Body of pancreas (tissue), 4 donors: ENCODE results near the gene PALLD. TPM values are rescaled to one million over a fixed set of nuclear protein-coding genes. Genes with fewer than 3 reads are reported as not detected.

ENCODE experiments used
- ATAC-seq: fragments of 150-250 bp; one replicate; pipeline ENCODE4 v1.9.1; 2016
- DNase-seq, 4 donors: peaks; one replicate each; pipeline ENCODE4 v3.0.0-alpha.2; 2019
- H3K27ac ChIP-seq, 4 donors: fragments of 200-600 bp; sonication (generic); 1 replicate in 3 of 4; 2 replicates in 1 of 4; pipeline versions ENCODE4 v1.5.1 to v1.6.1; 2016 to 2019; ENCODE audit warnings: mild to moderate bottlenecking in 1 of 4, mixed read lengths in 1 of 4, moderate library complexity in 1 of 4
- H3K27me3 ChIP-seq, 2 donors: fragments of 200-600 bp; sonication (generic); one replicate each; pipeline ENCODE4 v1.6.0; 2016; ENCODE audit warnings: mild to moderate bottlenecking in 1 of 2
- H3K36me3 ChIP-seq, 2 donors: fragments of 200-600 bp; sonication (generic); replicated peaks in 1 of 2; 2 replicates each; pipeline ENCODE4 v1.5.1; 2016; ENCODE audit warnings: low read depth in 2 of 2; ENCODE audit not compliant: insufficient read depth in 1 of 2
- H3K4me1 ChIP-seq: fragments of 200-600 bp; sonication (generic); one replicate; pipeline ENCODE4 v1.6.0; 2016
- H3K4me3 ChIP-seq, 2 donors: fragments of 200-600 bp; sonication (generic); 1 replicate in 1 of 2; 2 replicates in 1 of 2; pipeline ENCODE4 v1.5.1; 2016 to 2019
- H3K9me3 ChIP-seq, 3 donors: fragments of 200-600 bp; sonication (generic); 1 replicate in 2 of 3; 2 replicates in 1 of 3; pipeline ENCODE4 v1.5.1; 2016
- CTCF ChIP-seq, 7 experiments: fragments of 450-650 bp in 4 of 7; fragments of 200-600 bp in 3 of 7; sonication (generic) in 3 of 7; IDR thresholded peaks; one replicate each; pipeline ENCODE4 v1.5.1; 2016 to 2019; ENCODE audit warnings: antibody characterized with exemption in 7 of 7
- POLR2A ChIP-seq, 3 donors: fragments of 450-650 bp; IDR thresholded peaks; one replicate each; pipeline ENCODE4 v1.6.1; 2016; ENCODE audit warnings: antibody characterized with exemption in 3 of 3, mild to moderate bottlenecking in 2 of 3
- WGBS, 2 donors: methylation state at CpG; one replicate each; pipeline ENCODE4 v1.1.5; 2017; 5-methylcytosine and 5-hydroxymethylcytosine counted together
- intact Hi-C: fragments of 100-400 bp; cut with DNase I; formaldehyde crosslinking; loops from one replicate; pipeline ENCODE4 v1.15.1; 2023
- total RNA-seq, 2 donors: library from RNA; depleted of rRNA; stranded (reverse); fragments of >200 nt; gene quantifications; one replicate each; pipeline ENCODE4 v1.1.0, GENCODE V29; 2016

The PALLD gene
- total RNA-seq, 2 donors from 2014 or later: 46.8 to 52.4 TPM

GRCh38 chr4:168765322-168765721 is 268.5 kb downstream of the PALLD start:
- intact Hi-C loops: no loop called here
- ATAC-seq: no peak
- no peak for DNase-seq
- no peaks in the 10 kb centered on the region for H3K36me3 ChIP-seq
- WGBS, 2 donors: 75 to 92% methylated on average over 4 of the region's 4 CpGs
- H3K9me3 ChIP-seq: no peaks in the 10 kb centered on the region
- no peak overlapping the region for H3K4me3 ChIP-seq
- H3K27ac ChIP-seq: no peak overlapping the region
- H3K4me1 ChIP-seq: no peaks in the 10 kb centered on the region
- H3K27me3 ChIP-seq: no peaks in the 10 kb centered on the region
- no peak for TF ChIP-seq CTCF (IDR thresholded peaks at IDR 0.05)
- TF ChIP-seq POLR2A (IDR thresholded peaks at IDR 0.05): no peak

- H3K4me3 ChIP-seq: no peak overlapping the region
- H3K27ac ChIP-seq: no peak overlapping the region
- peak; percentile 6 for ATAC-seq
- TF ChIP-seq POLR2A (IDR thresholded peaks at IDR 0.05): no peak
- TF ChIP-seq CTCF (IDR thresholded peaks at IDR 0.05): no peak
- no peaks in the 10 kb centered on the region for H3K9me3 ChIP-seq
- H3K36me3 ChIP-seq: no peaks in the 10 kb centered on the region
- intact Hi-C loops: no loop called here
- DNase-seq: peak in 1 of 4 donors; percentile 9
- no peaks in the 10 kb centered on the region for H3K27me3 ChIP-seq
- H3K4me1 ChIP-seq: no peaks in the 10 kb centered on the region
Observed at GRCh38 chr4:168765726-168766125, 268.9 kb downstream of the PALLD start.

- Histone ChIP-seq H3K9me3 (no peaks in the 10 kb centered on the region), H3K36me3 (no peaks in the 10 kb centered on the region), H3K27me3 (no peaks in the 10 kb centered on the region), H3K4me1 (no peaks in the 10 kb centered on the region), H3K4me3 (no peak overlapping the region), H3K27ac (no peak overlapping the region)
- TF ChIP-seq POLR2A (IDR thresholded peaks at IDR 0.05) (no peak), CTCF (IDR thresholded peaks at IDR 0.05) (no peak)
- ATAC-seq (peak; percentile 33), DNase-seq (no peak)
- intact Hi-C loops: no loop called here
- 81 to 83% methylated on average over 8 of the region's 8 CpGs for WGBS, 2 donors
Observed at GRCh38 chr4:168766604-168767316, 269.9 kb downstream of the PALLD start.

GRCh38 chr4:168769416-168769815 is 272.6 kb downstream of the PALLD start:
- no peaks in the 10 kb centered on the region for H3K36me3 ChIP-seq
- no peak overlapping the region for H3K4me3 ChIP-seq
- ATAC-seq: peak; percentile 52
- TF ChIP-seq CTCF (IDR thresholded peaks at IDR 0.05): no peak
- TF ChIP-seq POLR2A (IDR thresholded peaks at IDR 0.05): no peak
- intact Hi-C loops: no loop called here
- no peak for DNase-seq
- 50 to 80% methylated on average over 4 of the region's 4 CpGs for WGBS, 2 donors
- H3K9me3 ChIP-seq: no peaks in the 10 kb centered on the region
- no peaks in the 10 kb centered on the region for H3K27me3 ChIP-seq
- H3K4me1 ChIP-seq: no peaks in the 10 kb centered on the region
- no peak overlapping the region for H3K27ac ChIP-seq

- Histone ChIP-seq H3K9me3 (no peaks in the 10 kb centered on the region), H3K27ac (no peak overlapping the region), H3K4me3 (no peak overlapping the region), H3K36me3 (no peaks in the 10 kb centered on the region), H3K4me1 (no peaks in the 10 kb centered on the region), H3K27me3 (no peaks in the 10 kb centered on the region)
- ATAC-seq: no peak
- 32 to 67% methylated on average over 1 of the region's 1 CpG for WGBS, 2 donors
- intact Hi-C loops: no loop called here
- no peak for DNase-seq
- TF ChIP-seq CTCF (IDR thresholded peaks at IDR 0.05): no peak
- no peak for TF ChIP-seq POLR2A (IDR thresholded peaks at IDR 0.05)
Observed at GRCh38 chr4:168769837-168770236, 273.0 kb downstream of the PALLD start.
